ENCODE data around the gene RSKR. TPM values are rescaled to one million over a fixed set of nuclear protein-coding genes. Genes with fewer than 3 reads are reported as not detected.

The RSKR gene
- total RNA-seq, 6 donors from 2014 or later = 7.9 to 49.2 (median 11.7) TPM

GRCh38 chr17:28585851-28586250 lies 28.1 kb downstream of the RSKR start:
- WGBS, 2 donors = 85 to 88% methylated on average over 3 of the region's 3 CpGs
- TF ChIP-seq CTCF (IDR thresholded peaks at IDR 0.05) (no peak), POLR2A (IDR thresholded peaks at IDR 0.05) (no peak), POLR2AphosphoS5 (IDR thresholded peaks at IDR 0.05) (no peak), EP300 (IDR thresholded peaks at IDR 0.05) (no peak)
- no peaks in the 10 kb centered on the region for H3K4me1 ChIP-seq
- no peaks in the 10 kb centered on the region for H3K9me3 ChIP-seq
- no peaks in the 10 kb centered on the region for H3K27me3 ChIP-seq
- DNase-seq (no peak), ATAC-seq (ENCODE audit: low FRiP score in 2 of 2) (no peak)
- peaks cover 0 to 12% (median 9%) of the 10 kb centered on the region in 4 donors for H3K36me3 ChIP-seq
- H3K27ac ChIP-seq = no peak overlapping the region
- no peak overlapping the region for H3K4me3 ChIP-seq

GRCh38 chr17:28584434-28584833 lies 29.6 kb downstream of the RSKR start:
- 80 to 100% methylated on average over 1 to 3 of the region's 3 CpGs for WGBS, 2 donors
- Histone ChIP-seq H3K27me3 (no peaks in the 10 kb centered on the region), H3K36me3 (peaks cover 0 to 12% (median 9%) of the 10 kb centered on the region in 4 donors)

GRCh38 chr17:28582513-28582912 lies 31.5 kb downstream of the RSKR start:
- TF ChIP-seq CTCF (IDR thresholded peaks at IDR 0.05) = no peak
- no peak for TF ChIP-seq POLR2AphosphoS5 (IDR thresholded peaks at IDR 0.05)
- TF ChIP-seq POLR2A (IDR thresholded peaks at IDR 0.05) = no peak
- no peak for TF ChIP-seq EP300 (IDR thresholded peaks at IDR 0.05)
- H3K4me3 ChIP-seq = no peak overlapping the region
- H3K9me3 ChIP-seq = no peaks in the 10 kb centered on the region
- H3K4me1 ChIP-seq = no peaks in the 10 kb centered on the region
- no peak for DNase-seq
- peaks cover 0 to 12% (median 9%) of the 10 kb centered on the region in 4 donors for H3K36me3 ChIP-seq
- 90 to 98% methylated on average over 2 of the region's 2 CpGs for WGBS, 2 donors
- no peak for ATAC-seq (ENCODE audit: low FRiP score in 2 of 2)
- H3K27me3 ChIP-seq = no peaks in the 10 kb centered on the region
- H3K27ac ChIP-seq = no peak overlapping the region

More at GRCh38 chr17:28584434-28584833, 29.6 kb downstream of the RSKR start:
- no peak overlapping the region for H3K4me3 ChIP-seq
- no peaks in the 10 kb centered on the region for H3K4me1 ChIP-seq
- ATAC-seq (ENCODE audit: low FRiP score in 2 of 2) = no peak
- no peak for DNase-seq
- TF ChIP-seq POLR2A (IDR thresholded peaks at IDR 0.05) (no peak), POLR2AphosphoS5 (IDR thresholded peaks at IDR 0.05) (no peak), EP300 (IDR thresholded peaks at IDR 0.05) (no peak), CTCF (IDR thresholded peaks at IDR 0.05) (no peak)
- H3K9me3 ChIP-seq = no peaks in the 10 kb centered on the region
- H3K27ac ChIP-seq = no peak overlapping the region

- TF ChIP-seq CTCF (IDR thresholded peaks at IDR 0.05) = no peak
- no peak for TF ChIP-seq EP300 (IDR thresholded peaks at IDR 0.05)
- no peak for TF ChIP-seq POLR2A (IDR thresholded peaks at IDR 0.05)
- no peak for TF ChIP-seq POLR2AphosphoS5 (IDR thresholded peaks at IDR 0.05)
- peaks cover 0 to 12% (median 9%) of the 10 kb centered on the region in 4 donors for H3K36me3 ChIP-seq
- H3K4me3 ChIP-seq = no peak overlapping the region
- peaks cover 8 to 10% (median 9%) of the 10 kb centered on the region in 4 donors for H3K4me1 ChIP-seq
- DNase-seq (no peak), ATAC-seq (ENCODE audit: low FRiP score in 2 of 2) (no peak)
- H3K27ac ChIP-seq = no peak overlapping the region
- no peaks in the 10 kb centered on the region for H3K9me3 ChIP-seq
- 87 to 95% methylated on average over 3 of the region's 3 CpGs for WGBS, 2 donors
- no peaks in the 10 kb centered on the region for H3K27me3 ChIP-seq
These were observed 33.0 kb downstream of the RSKR start for GRCh38 chr17:28580959-28581358.

GRCh38 chr17:28579526-28579925 lies 34.5 kb downstream of the RSKR start:
- no peak for ATAC-seq (ENCODE audit: low FRiP score in 2 of 2)
- Histone ChIP-seq H3K4me1 (peaks cover 8 to 12% (median 9%) of the 10 kb centered on the region in 4 donors), H3K4me3 (no peak overlapping the region), H3K27ac (no peak overlapping the region), H3K36me3 (peaks cover 0 to 7% (median 5%) of the 10 kb centered on the region in 4 donors), H3K9me3 (no peaks in the 10 kb centered on the region), H3K27me3 (no peaks in the 10 kb centered on the region)
- no peak for TF ChIP-seq POLR2A (IDR thresholded peaks at IDR 0.05)
- no peak for DNase-seq
- 84 to 89% methylated on average over 4 of the region's 4 CpGs for WGBS, 2 donors
